Activated B cell treated with CpG ODN at 0.5 μM for 24 hours (primary cell): Measurements from ENCODE around the gene MYNN. TPM values are rescaled to one million over a fixed set of nuclear protein-coding genes. Genes with fewer than 3 reads are reported as not detected.

Source experiments
- ATAC-seq: fragments of 200-7000 bp; cut with Tn5 transposase; one replicate; pipeline ENCODE4 v1.10.0; 2021; ENCODE audit warnings: low read depth, mild to moderate bottlenecking, moderate library complexity
- CTCF ChIA-PET: fragments of 350-600 bp; sonication (Branson Sonifier 250); formaldehyde crosslinking; loops from one replicate; lab custom pipeline; 2021; ENCODE audit warnings: antibody characterized with exemption; lab: Charles Lee
- POLR2A ChIA-PET: fragments of 350-600 bp; sonication (Branson Sonifier 250); formaldehyde crosslinking; loops from one replicate; lab custom pipeline; 2021; ENCODE audit warnings: antibody characterized with exemption; lab: Charles Lee
- DNase-seq: peaks from one replicate; pipeline ENCODE4 v3.0.0; 2022
- H3K27ac Mint-ChIP-seq: one replicate; pipeline ENCODE4 v1.8.0; 2020; ENCODE audit warnings: mixed read lengths
- H3K27me3 Mint-ChIP-seq: one replicate; pipeline ENCODE4 v1.8.0; 2021; ENCODE audit warnings: mixed read lengths
- H3K36me3 Mint-ChIP-seq: one replicate; pipeline ENCODE4 v1.8.0; 2021; ENCODE audit warnings: low read depth, mixed read lengths
- H3K4me1 Mint-ChIP-seq: one replicate; pipeline ENCODE4 v1.8.0; 2021; ENCODE audit warnings: mixed read lengths
- H3K4me3 Mint-ChIP-seq: one replicate; pipeline ENCODE4 v1.8.0; 2020; ENCODE audit warnings: mild to moderate bottlenecking, mixed read lengths
- H3K9me3 Mint-ChIP-seq: one replicate; pipeline ENCODE4 v1.8.0; 2020; ENCODE audit warnings: mixed read lengths
- intact Hi-C: fragments of 100-400 bp; cut with micrococcal nuclease; formaldehyde crosslinking; loops from one replicate; pipeline ENCODE4 v1.15.1; 2024
- total RNA-seq: library from RNA; stranded (reverse); gene quantifications from 2 replicates; pipeline ENCODE4 v1.2.3, GENCODE V29; 2022
- TF ChIP-seq, protein P1 (sequence below): fragments of 200-600 bp; IDR thresholded peaks from one replicate; pipeline ENCODE4 v1.8.0; 2022; ENCODE audit warnings: antibody characterized with exemption, mild to moderate bottlenecking

MYNN gene
- total RNA-seq, 1 donor from 2014 or later: 24.8 TPM

DNA sequence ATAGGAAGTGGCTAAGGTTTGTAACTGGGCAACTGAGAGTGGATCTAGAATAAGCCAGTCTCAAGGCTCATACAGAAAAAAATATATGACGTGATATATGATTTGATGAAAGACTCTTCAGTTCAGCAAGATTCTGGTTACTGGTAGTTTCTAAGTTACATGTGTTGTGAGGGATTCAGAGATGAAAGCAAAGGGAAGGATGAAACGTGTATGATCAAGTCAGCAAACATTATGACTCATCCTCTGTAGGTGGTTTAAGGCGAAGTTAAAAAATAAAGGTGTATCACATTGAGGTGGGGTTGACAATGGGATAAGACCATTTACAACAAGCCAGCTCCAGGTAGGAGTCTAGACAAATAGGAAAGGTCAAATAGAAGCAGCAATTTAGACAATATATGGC lies 24.5 kb upstream of the MYNN start:
- Mint-ChIP-seq H3K27ac (no peak overlapping the region), H3K36me3 (no peaks in the 10 kb centered on the region), H3K9me3 (no peaks in the 10 kb centered on the region), H3K4me3 (no peak overlapping the region), H3K27me3 (peaks cover 27% of the 10 kb centered on the region), H3K4me1 (peaks cover 4% of the 10 kb centered on the region)
- TF ChIP-seq, protein P1, sequence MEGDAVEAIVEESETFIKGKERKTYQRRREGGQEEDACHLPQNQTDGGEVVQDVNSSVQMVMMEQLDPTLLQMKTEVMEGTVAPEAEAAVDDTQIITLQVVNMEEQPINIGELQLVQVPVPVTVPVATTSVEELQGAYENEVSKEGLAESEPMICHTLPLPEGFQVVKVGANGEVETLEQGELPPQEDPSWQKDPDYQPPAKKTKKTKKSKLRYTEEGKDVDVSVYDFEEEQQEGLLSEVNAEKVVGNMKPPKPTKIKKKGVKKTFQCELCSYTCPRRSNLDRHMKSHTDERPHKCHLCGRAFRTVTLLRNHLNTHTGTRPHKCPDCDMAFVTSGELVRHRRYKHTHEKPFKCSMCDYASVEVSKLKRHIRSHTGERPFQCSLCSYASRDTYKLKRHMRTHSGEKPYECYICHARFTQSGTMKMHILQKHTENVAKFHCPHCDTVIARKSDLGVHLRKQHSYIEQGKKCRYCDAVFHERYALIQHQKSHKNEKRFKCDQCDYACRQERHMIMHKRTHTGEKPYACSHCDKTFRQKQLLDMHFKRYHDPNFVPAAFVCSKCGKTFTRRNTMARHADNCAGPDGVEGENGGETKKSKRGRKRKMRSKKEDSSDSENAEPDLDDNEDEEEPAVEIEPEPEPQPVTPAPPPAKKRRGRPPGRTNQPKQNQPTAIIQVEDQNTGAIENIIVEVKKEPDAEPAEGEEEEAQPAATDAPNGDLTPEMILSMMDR: no peak
- no peak for DNase-seq
- intact Hi-C loops: loop anchor here (5.0 kb wide), 1 partner anchor 86 kb away; the partner anchor contains the start of gene MECOM
- ATAC-seq: no peak
- ChIA-PET POLR2A (no interaction called here), CTCF (no interaction called here)

DNA sequence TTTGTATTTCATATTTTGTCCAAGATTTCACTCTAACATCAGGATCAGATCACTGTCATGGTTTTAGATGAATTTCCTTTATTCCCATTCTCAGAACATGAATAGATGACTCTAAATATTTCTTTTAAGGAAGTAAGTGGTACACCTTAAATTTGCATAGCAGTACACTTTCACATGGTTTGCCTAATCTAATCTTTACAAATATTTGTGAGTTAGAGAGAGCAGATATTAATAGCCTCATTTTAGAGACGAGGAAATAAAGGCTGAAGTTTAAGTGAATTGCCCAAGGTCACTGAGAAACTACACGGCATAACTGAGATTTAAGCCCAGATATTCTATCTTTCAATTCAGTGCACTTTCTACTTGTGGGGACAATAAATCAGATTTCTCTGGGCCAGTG lies 22.5 kb upstream of the MYNN start:
- no peak for ATAC-seq
- CTCF ChIA-PET: no interaction called here
- H3K4me3 Mint-ChIP-seq: no peak overlapping the region

DNA sequence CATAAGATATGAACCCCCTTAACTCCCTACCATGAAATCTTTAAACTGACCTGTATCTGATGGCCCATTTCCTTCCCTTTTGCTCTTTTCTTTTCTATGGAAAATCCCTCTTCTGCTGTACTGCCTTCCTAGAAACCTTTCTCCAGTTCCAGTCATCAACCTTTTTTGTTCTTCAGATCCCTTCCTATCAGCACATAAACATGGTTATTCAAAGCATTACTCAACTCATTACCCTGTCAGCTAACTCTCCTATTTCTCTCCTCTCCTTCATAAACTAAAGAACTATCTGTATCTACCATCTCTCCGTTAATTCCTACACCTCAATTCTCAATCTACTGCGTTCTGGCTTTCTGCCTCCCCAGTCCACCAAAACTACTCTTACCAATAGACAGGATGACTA lies 21.3 kb upstream of the MYNN start:
- Mint-ChIP-seq H3K27ac (no peak overlapping the region), H3K9me3 (no peaks in the 10 kb centered on the region), H3K4me3 (no peak overlapping the region), H3K27me3 (peaks cover 24% of the 10 kb centered on the region), H3K36me3 (no peaks in the 10 kb centered on the region), H3K4me1 (peaks cover 4% of the 10 kb centered on the region)
- ATAC-seq (no peak), DNase-seq (no peak)
- POLR2A ChIA-PET: no interaction called here
- CTCF ChIA-PET: no interaction called here
- intact Hi-C loops: no loop called here
- TF ChIP-seq, protein P1: no peak

More for the DNA sequence above, 22.5 kb upstream of the MYNN start:
- no peak for DNase-seq
- Mint-ChIP-seq H3K27me3 (peaks cover 27% of the 10 kb centered on the region), H3K4me1 (peaks cover 4% of the 10 kb centered on the region), H3K36me3 (no peaks in the 10 kb centered on the region), H3K27ac (no peak overlapping the region), H3K9me3 (no peaks in the 10 kb centered on the region)
- TF ChIP-seq, protein P1: no peak
- intact Hi-C loops: no loop called here
- POLR2A ChIA-PET: no interaction called here

DNA sequence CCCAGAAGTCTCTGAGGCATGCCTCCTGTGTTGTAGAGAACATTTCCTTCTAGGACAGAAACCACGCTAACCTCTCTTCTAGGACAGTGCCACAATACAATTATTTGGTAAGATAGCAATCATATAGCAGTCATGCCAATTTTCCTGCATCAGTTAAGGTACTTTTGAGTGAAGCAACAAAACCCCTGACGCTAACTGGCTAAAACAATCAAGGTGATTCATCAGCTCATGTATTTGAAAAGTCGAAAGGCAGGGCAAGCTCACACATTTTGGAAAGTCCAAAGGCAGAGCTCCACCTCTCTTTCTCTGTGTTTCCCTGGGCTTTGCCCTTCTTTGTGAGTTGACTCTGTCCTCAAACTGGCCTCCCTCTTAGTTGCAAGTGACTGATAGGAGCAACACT lies 18.5 kb upstream of the MYNN start:
- Mint-ChIP-seq H3K4me3 (no peak overlapping the region), H3K4me1 (peaks cover 9% of the 10 kb centered on the region), H3K27ac (no peak overlapping the region), H3K9me3 (no peaks in the 10 kb centered on the region), H3K36me3 (no peaks in the 10 kb centered on the region), H3K27me3 (peaks cover 10% of the 10 kb centered on the region)
- no peak for DNase-seq
- ChIA-PET POLR2A (interaction anchor here (1.0 kb wide), 1 partner anchor 10 kb away, joined by 3 read pairs; the partner anchor contains the start of gene TERC), CTCF (interaction anchor here (1.2 to 1.6 kb wide), 2 partner anchors 8 to 9 kb away, joined by 3 to 4 read pairs; no protein-coding TSS in a partner anchor)
- TF ChIP-seq, protein P1: no peak
- intact Hi-C loops: no loop called here
- ATAC-seq: no peak

- peaks cover 9% of the 10 kb centered on the region for H3K4me1 Mint-ChIP-seq
- TF ChIP-seq, protein P1: no peak
Measured at GRCh38 chr3:169755488-169755887, 17.7 kb upstream of the MYNN start.

More at GRCh38 chr3:169755488-169755887, 17.7 kb upstream of the MYNN start:
- intact Hi-C loops: no loop called here
- H3K9me3 Mint-ChIP-seq: no peaks in the 10 kb centered on the region
- POLR2A ChIA-PET: no interaction called here
- H3K27ac Mint-ChIP-seq: no peak overlapping the region
- ATAC-seq (no peak), DNase-seq (no peak)
- CTCF ChIA-PET: no interaction called here
- peaks cover 8% of the 10 kb centered on the region for H3K27me3 Mint-ChIP-seq
- H3K36me3 Mint-ChIP-seq: no peaks in the 10 kb centered on the region
- no peak overlapping the region for H3K4me3 Mint-ChIP-seq
